GM18907 (cell line): Measurements from ENCODE around the gene MGAT3.

Experiments
- ATAC-seq: cut with Tn5 transposase; IDR thresholded peaks from one replicate; pipeline ENCODE4 v1.9.1; 2021; ENCODE audit warnings: mild to moderate bottlenecking, moderate library complexity; ENCODE audit not compliant: unreplicated experiment

MGAT3 gene

GRCh38 chr22:39469681-39470450 lies 13.1 kb downstream of the MGAT3 start:
- no peak for ATAC-seq

DNA sequence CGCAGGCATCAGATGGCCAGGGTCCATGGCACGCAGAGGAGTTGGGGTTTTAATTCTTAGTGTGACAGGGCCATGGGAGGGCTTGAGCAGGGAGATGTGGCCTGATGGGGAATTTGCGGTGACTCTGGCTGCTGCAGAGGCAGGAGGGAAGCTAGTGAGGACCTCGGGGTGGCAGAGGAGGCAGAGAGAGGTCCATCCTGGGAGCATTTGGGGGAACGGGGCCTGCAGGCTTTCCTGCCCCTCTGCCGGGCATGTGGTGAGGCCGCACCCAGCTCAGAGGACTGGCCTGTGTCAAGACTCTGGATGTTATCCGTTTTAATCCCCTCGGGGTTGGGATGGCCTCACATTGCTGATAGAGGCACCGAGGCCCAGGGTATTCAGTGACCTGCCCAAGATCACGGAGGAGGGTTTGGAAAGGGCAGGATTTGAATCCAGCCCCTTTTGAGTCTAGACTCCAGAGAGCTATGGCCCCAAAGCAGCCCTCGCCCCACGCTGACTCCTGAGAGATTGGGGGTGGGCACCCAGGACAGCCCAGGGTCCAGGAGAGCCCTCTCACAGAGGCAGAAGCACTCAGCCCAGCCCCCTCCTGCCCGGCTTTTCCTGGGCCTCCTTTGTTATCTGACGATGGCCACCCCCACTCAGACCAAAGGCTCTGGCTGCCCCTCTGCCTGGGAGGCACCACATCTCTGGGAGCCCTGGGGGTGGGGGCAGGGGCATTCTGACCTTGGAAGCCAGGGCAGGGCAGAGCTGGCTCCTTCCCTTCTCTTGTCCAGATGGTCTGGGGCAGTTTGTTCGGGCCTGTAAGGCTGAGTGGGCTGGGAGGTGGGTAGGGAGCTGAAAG lies 13.9 kb downstream of the MGAT3 start:
- no peak for ATAC-seq

- peak; percentile 67 for ATAC-seq
Measured at GRCh38 chr22:39471381-39472141, 14.7 kb downstream of the MGAT3 start.

GRCh38 chr22:39472570-39473556 lies 16.1 kb downstream of the MGAT3 start:
- ATAC-seq, result no peak

- no peak for ATAC-seq
Measured at GRCh38 chr22:39473851-39474250, 17.0 kb downstream of the MGAT3 start.

- ATAC-seq, result no peak
Measured at GRCh38 chr22:39474351-39475111, 17.7 kb downstream of the MGAT3 start.

DNA sequence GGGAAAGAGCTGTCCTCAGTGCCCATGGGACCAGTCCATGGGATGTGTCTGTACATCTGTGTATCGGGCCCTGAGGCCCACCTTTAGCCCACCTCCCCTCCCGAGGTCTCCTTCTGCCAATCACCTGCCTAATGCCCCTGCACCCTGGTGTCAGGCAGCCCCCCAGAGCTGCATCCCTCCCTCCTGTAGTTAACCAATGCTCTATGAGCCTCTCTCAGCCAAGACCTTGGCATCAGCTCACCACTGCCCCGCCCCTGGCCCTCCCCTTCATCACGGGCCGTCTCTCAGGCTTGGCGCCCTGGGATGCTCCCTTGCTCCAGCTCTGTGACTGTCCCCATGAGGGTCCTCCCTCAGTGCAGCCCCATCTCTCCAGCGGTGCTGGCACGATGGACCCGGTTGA lies 18.5 kb downstream of the MGAT3 start:
- no peak for ATAC-seq

DNA sequence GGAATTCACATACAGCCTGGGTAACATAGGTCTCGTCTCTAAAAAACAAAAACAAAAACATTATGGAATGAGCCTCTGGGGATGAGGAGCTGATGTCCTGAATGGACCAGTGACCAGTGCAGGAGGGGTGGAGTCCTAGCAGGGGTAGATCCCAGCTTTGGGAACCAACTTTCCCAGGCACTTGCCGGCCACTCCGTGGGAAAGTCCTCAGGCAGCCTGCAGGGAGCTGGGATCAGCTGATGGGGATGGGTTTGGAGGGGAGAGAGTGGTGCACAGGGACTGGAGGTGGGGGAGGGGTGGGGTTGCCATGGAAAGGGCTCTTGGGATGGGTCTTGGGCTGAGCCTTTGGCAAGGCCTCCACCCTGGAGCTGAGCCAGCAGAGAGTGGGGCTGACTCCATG lies 19.1 kb downstream of the MGAT3 start:
- ATAC-seq, result no peak

GRCh38 chr22:39476664-39477063 lies 19.9 kb downstream of the MGAT3 start:
- no peak for ATAC-seq

DNA sequence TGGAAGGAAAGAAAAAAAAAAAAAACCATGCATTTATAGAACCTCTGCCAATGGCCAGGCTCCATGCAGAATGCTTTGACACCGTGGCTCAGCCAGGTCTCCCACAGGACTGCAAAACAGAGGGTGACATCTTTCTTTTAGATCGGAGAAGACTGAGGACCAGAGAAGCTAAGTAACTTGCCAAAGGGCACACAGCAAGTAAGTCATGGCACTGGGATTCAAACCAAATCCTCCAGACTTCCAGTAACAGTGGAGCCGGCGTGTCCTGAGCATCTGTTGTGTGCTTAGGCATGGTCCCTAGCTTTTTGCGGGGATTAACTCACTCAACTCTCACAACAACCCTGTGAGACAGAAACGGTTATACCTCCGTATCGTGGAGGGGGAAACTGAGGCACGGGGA lies 20.7 kb downstream of the MGAT3 start:
- no peak for ATAC-seq

- ATAC-seq, result no peak
Measured at GRCh38 chr22:39478441-39478850, 21.6 kb downstream of the MGAT3 start.

GRCh38 chr22:39479254-39479653 lies 22.4 kb downstream of the MGAT3 start:
- ATAC-seq, result no peak

GRCh38 chr22:39480557-39480956 lies 23.7 kb downstream of the MGAT3 start:
- no peak for ATAC-seq

GRCh38 chr22:39481054-39481453 lies 24.2 kb downstream of the MGAT3 start:
- no peak for ATAC-seq

GRCh38 chr22:39481595-39481994 lies 24.8 kb downstream of the MGAT3 start:
- no peak for ATAC-seq

GRCh38 chr22:39482768-39483167 lies 26.0 kb downstream of the MGAT3 start:
- no peak for ATAC-seq

GRCh38 chr22:39486951-39487825 lies 30.4 kb downstream of the MGAT3 start:
- no peak for ATAC-seq

DNA sequence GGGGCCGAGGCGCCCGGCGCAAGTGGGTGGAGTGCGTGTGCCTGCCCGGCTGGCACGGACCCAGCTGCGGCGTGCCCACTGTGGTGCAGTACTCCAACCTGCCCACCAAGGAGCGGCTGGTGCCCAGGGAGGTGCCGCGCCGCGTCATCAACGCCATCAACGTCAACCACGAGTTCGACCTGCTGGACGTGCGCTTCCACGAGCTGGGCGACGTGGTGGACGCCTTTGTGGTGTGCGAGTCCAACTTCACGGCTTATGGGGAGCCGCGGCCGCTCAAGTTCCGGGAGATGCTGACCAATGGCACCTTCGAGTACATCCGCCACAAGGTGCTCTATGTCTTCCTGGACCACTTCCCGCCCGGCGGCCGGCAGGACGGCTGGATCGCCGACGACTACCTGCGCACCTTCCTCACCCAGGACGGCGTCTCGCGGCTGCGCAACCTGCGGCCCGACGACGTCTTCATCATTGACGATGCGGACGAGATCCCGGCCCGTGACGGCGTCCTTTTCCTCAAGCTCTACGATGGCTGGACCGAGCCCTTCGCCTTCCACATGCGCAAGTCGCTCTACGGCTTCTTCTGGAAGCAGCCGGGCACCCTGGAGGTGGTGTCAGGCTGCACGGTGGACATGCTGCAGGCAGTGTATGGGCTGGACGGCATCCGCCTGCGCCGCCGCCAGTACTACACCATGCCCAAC lies 31.2 kb downstream of the MGAT3 start:
- no peak for ATAC-seq
